Loucy (cell line): ENCODE measurements around the gene APBB2.

Source experiments
- CTCF ChIP-seq: fragments of 200-600 bp; sonication (generic); conservative IDR thresholded peaks from 2 replicates; pipeline ENCODE4 v1.5.1; 2014; ENCODE audit warnings: mild to moderate bottlenecking, antibody characterized with exemption, low read length
- EZH2phosphoT487 ChIP-seq: fragments of 200-600 bp; IDR thresholded peaks from 2 replicates; pipeline ENCODE4 v1.6.1; 2018; ENCODE audit warnings: antibody characterized with exemption, mild to moderate bottlenecking, moderate library complexity, borderline replicate concordance

DNA sequence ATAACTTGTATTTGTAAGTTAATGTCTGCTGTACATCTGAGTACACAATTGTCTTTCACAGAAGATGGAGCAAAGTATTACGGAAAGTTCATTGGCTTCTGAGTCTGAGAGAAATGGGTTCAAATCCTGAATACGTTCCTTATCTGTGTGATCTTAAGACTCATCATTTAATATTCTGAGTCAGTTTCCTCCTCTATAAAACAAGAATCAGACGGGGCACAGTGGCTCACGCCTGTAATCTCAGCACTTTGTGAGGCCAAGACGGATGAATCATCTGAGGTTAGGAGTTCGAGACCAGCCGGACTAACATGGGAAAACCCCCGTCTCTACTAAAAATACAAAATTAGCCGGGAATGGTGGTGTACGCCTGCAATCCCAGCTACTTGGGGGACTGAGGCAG is 57.8 kb downstream of the APBB2 start:
- TF ChIP-seq CTCF (no peak), EZH2phosphoT487 (no peak)
